B cell (primary cell): ENCODE measurements around the gene TEX54. TPM values are rescaled to one million over a fixed set of nuclear protein-coding genes. Genes with fewer than 3 reads are reported as not detected.

Experiments
- ATAC-seq: fragments of 200-7000 bp; cut with Tn5 transposase; one replicate; pipeline ENCODE4 v1.10.0; 2021; ENCODE audit warnings: low read depth, mild to moderate bottlenecking, moderate number of reproducible peaks, moderate library complexity
- CTCF ChIA-PET: fragments of 350-600 bp; sonication (Branson Sonifier 250); formaldehyde crosslinking; loops from one replicate; lab custom pipeline; 2021; ENCODE audit warnings: antibody characterized with exemption, inconsistent platforms; lab: Charles Lee
- POLR2A ChIA-PET: fragments of 350-600 bp; sonication (Branson Sonifier 250); formaldehyde crosslinking; loops from one replicate; lab custom pipeline; 2021; ENCODE audit warnings: antibody characterized with exemption; lab: Charles Lee
- DNase-seq: peaks from one replicate; pipeline ENCODE4 v3.0.0; 2013
- H2AFZ ChIP-seq: 2 replicates; pipeline ENCODE4 v1.6.1; 2012; ENCODE audit warnings: mild to moderate bottlenecking, low read depth, low read length; ENCODE audit not compliant: insufficient read depth, poor library complexity, severe bottlenecking
- H3K27ac ChIP-seq, 2 donors: 1 replicate in 1 of 2; 2 replicates in 1 of 2; pipeline ENCODE4 v1.5.1; 2012 to 2013; ENCODE audit warnings: low read length in 2 of 2, mild to moderate bottlenecking in 2 of 2, moderate library complexity in 1 of 2
- H3K27me3 ChIP-seq, 4 experiments: fragments of 200-600 bp in 1 of 4; sonication (generic) in 1 of 4; replicated peaks in 1 of 4; 1 replicate in 2 of 4; 2 replicates in 2 of 4; pipeline versions ENCODE4 v1.6.1 to v1.7.0; 2013 to 2016; ENCODE audit warnings: low read length in 3 of 4, mild to moderate bottlenecking in 2 of 4, mixed read lengths in 1 of 4, moderate library complexity in 1 of 4; ENCODE audit not compliant: insufficient read depth in 4 of 4, control insufficient read depth in 3 of 4; ENCODE audit errors: control extremely low read depth in 1 of 4
- H3K36me3 ChIP-seq, 2 experiments: replicated peaks in 1 of 2; 1 replicate in 1 of 2; 2 replicates in 1 of 2; pipeline versions ENCODE4 v1.6.1 to v1.7.1; 2013; ENCODE audit warnings: low read length in 1 of 2; ENCODE audit not compliant: insufficient read depth in 2 of 2, control insufficient read depth in 1 of 2; ENCODE audit errors: control extremely low read depth in 1 of 2, extremely low read depth in 1 of 2
- H3K4me1 ChIP-seq, 2 donors: fragments of 200-600 bp in 1 of 2; sonication (generic) in 1 of 2; 1 replicate in 1 of 2; 2 replicates in 1 of 2; pipeline versions ENCODE4 v1.5.1 to v1.6.1; 2013 to 2017; ENCODE audit warnings: low read length in 2 of 2; ENCODE audit not compliant: control insufficient read depth in 2 of 2, insufficient read depth in 2 of 2
- H3K4me2 ChIP-seq: replicated peaks from 2 replicates; pipeline ENCODE3; 2012; ENCODE audit warnings: mild to moderate bottlenecking, low read depth, low read length; ENCODE audit not compliant: poor library complexity, severe bottlenecking
- H3K4me3 ChIP-seq, 5 experiments: fragments of 200-600 bp in 1 of 5; sonication (generic) in 1 of 5; 1 replicate in 3 of 5; 2 replicates in 2 of 5; pipeline versions ENCODE4 v1.5.1 to v1.7.0; 2011 to 2016; ENCODE audit warnings: low read length in 4 of 5, mild to moderate bottlenecking in 4 of 5, low read depth in 2 of 5, control low read depth in 1 of 5, moderate library complexity in 1 of 5; ENCODE audit not compliant: insufficient read depth in 1 of 5; ENCODE audit errors: control extremely low read depth in 1 of 5, extremely low read depth in 1 of 5
- H3K79me2 ChIP-seq: fragments of 200-600 bp; sonication (generic); one replicate; pipeline ENCODE4 v1.6.0; 2016; ENCODE audit warnings: low read length; ENCODE audit not compliant: control insufficient read depth, insufficient read depth
- H3K9ac ChIP-seq: fragments of 200-600 bp; sonication (generic); 2 replicates; pipeline ENCODE4 v1.6.1; 2017; ENCODE audit warnings: mild to moderate bottlenecking, low read length, moderate library complexity
- H3K9me3 ChIP-seq, 3 donors: one replicate each; pipeline versions ENCODE4 v1.6.1 to v1.7.1; 2013; ENCODE audit warnings: low read length in 2 of 3; ENCODE audit not compliant: control insufficient read depth in 2 of 3, insufficient read depth in 1 of 3; ENCODE audit errors: control extremely low read depth in 1 of 3
- H4K20me1 ChIP-seq: 2 replicates; pipeline ENCODE4 v1.6.0; 2012; ENCODE audit warnings: mild to moderate bottlenecking, low read length; ENCODE audit not compliant: insufficient read depth, control insufficient read depth, poor library complexity, severe bottlenecking
- H3K27ac Mint-ChIP-seq: one replicate; pipeline ENCODE4 v1.8.0; 2021; ENCODE audit warnings: mixed read lengths
- H3K27me3 Mint-ChIP-seq: one replicate; pipeline ENCODE4 v1.8.0; 2021; ENCODE audit warnings: mixed read lengths
- H3K4me1 Mint-ChIP-seq: one replicate; pipeline ENCODE4 v1.8.0; 2021; ENCODE audit warnings: mixed read lengths
- H3K4me3 Mint-ChIP-seq: one replicate; pipeline ENCODE4 v1.8.0; 2021; ENCODE audit warnings: mixed read lengths
- H3K9me3 Mint-ChIP-seq: one replicate; pipeline ENCODE4 v1.8.0; 2022; ENCODE audit warnings: mixed read lengths; ENCODE audit not compliant: insufficient read depth
- EZH2 ChIP-seq: IDR thresholded peaks from 2 replicates; pipeline ENCODE4 v1.6.1; 2012; ENCODE audit warnings: borderline replicate concordance, low read depth, mild to moderate bottlenecking, moderate library complexity, low read length; ENCODE audit not compliant: insufficient read depth, poor library complexity, severe bottlenecking
- whole genome bisulfite sequencing: methylation state at CpG from one replicate; pipeline ENCODE4 v1.1.5; 2013; ENCODE audit warnings: missing lambda C conversion rate; ENCODE audit not compliant: insufficient coverage; 5-methylcytosine and 5-hydroxymethylcytosine counted together
- intact Hi-C: fragments of 100-400 bp; cut with micrococcal nuclease; formaldehyde crosslinking; loops from one replicate; pipeline ENCODE4 v1.10.0; 2022
- polyA plus RNA-seq: library from polyadenylated mRNA; depleted of rRNA; stranded (reverse); fragments of >200 nt; gene quantifications from 2 replicates; pipeline ENCODE4 v1.2.3, GENCODE V29; 2012
- total RNA-seq, 2 donors: library from RNA; stranded (reverse); fragments of 120-200 nt in 1 of 2; gene quantifications; 1 replicate in 1 of 2; 2 replicates in 1 of 2; pipeline versions ENCODE4 v1.2.3 to v1.2.4, GENCODE V29; 2013 to 2022
- TF ChIP-seq, protein P1 (sequence below): fragments of 200-600 bp; IDR thresholded peaks from one replicate; pipeline ENCODE4 v1.8.0; 2022; ENCODE audit warnings: antibody characterized with exemption, mild to moderate bottlenecking

TEX54 gene
- total and polyA plus RNA-seq, 2 donors (not counting 1 experiment from before 2014, with no cell fraction given) = 1.1 TPM; not detected in 1

DNA sequence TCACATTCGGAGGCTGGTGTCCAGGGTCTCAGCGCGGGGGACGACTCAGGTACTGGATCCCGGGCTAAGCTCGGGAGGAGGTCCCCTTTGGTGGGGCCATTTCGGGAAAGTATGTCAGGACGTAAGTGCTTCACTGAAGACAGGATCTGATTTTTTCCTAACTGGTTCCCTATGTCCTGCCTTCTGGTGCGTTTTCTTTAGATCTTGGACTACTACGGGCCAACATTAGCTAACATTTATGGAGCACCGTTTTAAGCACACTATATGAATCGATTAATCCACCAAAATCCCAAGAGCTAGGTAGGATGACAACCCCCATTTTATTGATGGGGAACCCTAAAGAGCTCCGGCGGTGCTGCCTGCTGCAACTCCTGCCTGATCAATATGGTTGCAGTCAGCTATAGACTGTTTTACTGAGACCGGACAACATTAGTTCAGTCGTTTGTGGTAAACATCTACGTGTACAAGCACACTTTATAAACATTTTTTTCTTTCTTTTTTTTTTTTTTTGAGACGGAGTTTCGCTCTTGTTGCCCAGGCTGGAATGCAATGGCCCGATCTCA is 23.8 kb upstream of the TEX54 start:
- no peak for ATAC-seq

DNA sequence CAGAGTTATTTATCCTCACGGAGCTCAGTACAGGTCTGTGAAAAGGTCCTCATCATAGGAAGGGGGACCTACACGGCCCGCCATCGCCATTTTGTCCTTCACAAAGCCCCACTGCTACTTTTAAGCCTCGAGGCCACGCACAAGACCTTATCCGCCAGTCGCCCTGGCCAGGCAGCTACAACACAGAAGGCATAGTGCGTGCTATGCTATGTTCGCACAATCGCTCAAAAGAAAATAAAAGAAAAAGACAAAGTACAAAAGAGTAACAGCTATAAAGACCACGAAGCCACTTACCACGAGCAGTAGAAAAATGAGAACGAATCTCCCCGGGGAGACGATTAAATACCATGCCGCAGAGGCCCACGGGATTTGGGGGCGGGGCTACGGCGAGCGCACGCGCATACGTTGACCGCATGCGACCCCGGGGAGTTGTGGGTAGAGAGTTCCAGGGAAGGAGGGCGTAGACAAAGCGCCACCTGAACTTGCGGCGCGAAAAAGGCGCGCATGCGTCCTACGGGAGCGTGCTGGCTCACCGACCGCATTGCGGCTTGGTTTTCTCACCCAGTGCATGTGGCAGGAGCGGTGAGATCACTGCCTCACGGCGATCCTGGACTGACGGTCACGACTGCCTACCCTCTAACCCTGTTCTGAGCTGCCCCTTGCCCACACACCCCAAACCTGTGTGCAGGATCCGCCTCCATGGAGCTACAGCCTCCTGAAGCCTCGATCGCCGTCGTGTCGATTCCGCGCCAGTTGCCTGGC is 23.1 kb upstream of the TEX54 start:
- Histone ChIP-seq H3K9me3 (no peaks in the 10 kb centered on the region), H3K27ac (peak overlapping the region; percentile 65 to 84), H3K4me3 (peak overlapping the region; percentile 68 to 100 (median 99)), H3K4me2 (peak overlapping the region; percentile 95), H3K9ac (peak overlapping the region; percentile 97), H3K4me1 (peaks cover 39 to 58% of the 10 kb centered on the region in 2 donors), H3K27me3 (no peaks in the 10 kb centered on the region), H3K36me3 (peaks cover 17 to 39% of the 10 kb centered on the region in 2 experiments), H2AFZ (peak overlapping the region; percentile 95), H3K79me2 (peaks cover 50% of the 10 kb centered on the region), H4K20me1 (peaks cover 26% of the 10 kb centered on the region)
- no peaks in the 10 kb centered on the region for H3K9me3 Mint-ChIP-seq
- TF ChIP-seq, protein P1, sequence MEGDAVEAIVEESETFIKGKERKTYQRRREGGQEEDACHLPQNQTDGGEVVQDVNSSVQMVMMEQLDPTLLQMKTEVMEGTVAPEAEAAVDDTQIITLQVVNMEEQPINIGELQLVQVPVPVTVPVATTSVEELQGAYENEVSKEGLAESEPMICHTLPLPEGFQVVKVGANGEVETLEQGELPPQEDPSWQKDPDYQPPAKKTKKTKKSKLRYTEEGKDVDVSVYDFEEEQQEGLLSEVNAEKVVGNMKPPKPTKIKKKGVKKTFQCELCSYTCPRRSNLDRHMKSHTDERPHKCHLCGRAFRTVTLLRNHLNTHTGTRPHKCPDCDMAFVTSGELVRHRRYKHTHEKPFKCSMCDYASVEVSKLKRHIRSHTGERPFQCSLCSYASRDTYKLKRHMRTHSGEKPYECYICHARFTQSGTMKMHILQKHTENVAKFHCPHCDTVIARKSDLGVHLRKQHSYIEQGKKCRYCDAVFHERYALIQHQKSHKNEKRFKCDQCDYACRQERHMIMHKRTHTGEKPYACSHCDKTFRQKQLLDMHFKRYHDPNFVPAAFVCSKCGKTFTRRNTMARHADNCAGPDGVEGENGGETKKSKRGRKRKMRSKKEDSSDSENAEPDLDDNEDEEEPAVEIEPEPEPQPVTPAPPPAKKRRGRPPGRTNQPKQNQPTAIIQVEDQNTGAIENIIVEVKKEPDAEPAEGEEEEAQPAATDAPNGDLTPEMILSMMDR = no peak
- no peak for TF ChIP-seq EZH2
- peak overlapping the region; percentile 99 for H3K4me3 Mint-ChIP-seq
- peak overlapping the region; percentile 98 for H3K27ac Mint-ChIP-seq
- intact Hi-C loops = loop anchor here (1.0 to 5.0 kb wide), 7 partner anchors 13 to 148 kb away; partner anchors contain the start of genes BSCL2, GNG3, HNRNPUL2 and NXF1
- H3K27me3 Mint-ChIP-seq = no peaks in the 10 kb centered on the region
- peaks cover 60% of the 10 kb centered on the region for H3K4me1 Mint-ChIP-seq
- WGBS = under 1% methylated on average over 54 of the region's 54 CpGs
- POLR2A ChIA-PET = interaction anchor here (0.5 to 5.2 kb wide), 18 partner anchors 15 to 265 kb away, joined by 3 to 159 read pairs (median 8); partner anchors contain the start of genes HNRNPUL2, LBHD1, SLC3A2 and STX5
- DNase-seq = peak; percentile 99
- CTCF ChIA-PET = interaction anchor here (0.6 to 3.6 kb wide), 19 partner anchors 8 to 461 kb away, joined by 3 to 36 read pairs (median 5); partner anchors contain the start of genes HNRNPUL2, SLC3A2, STX5 and TEX54
- ATAC-seq = peak; percentile 92

More for the DNA sequence above, 23.8 kb upstream of the TEX54 start:
- POLR2A ChIA-PET = interaction anchor here (0.5 to 5.2 kb wide), 18 partner anchors 15 to 265 kb away, joined by 3 to 159 read pairs (median 8); partner anchors contain the start of genes HNRNPUL2, LBHD1, SLC3A2 and STX5
- no peak for DNase-seq
- H3K4me1 ChIP-seq = peaks cover 38 to 53% of the 10 kb centered on the region in 2 donors
- H3K79me2 ChIP-seq = peaks cover 50% of the 10 kb centered on the region
- 9% methylated on average over 16 of the region's 20 CpGs for WGBS
- peak overlapping the region; percentile 65 to 79 for H3K27ac ChIP-seq
- Mint-ChIP-seq H3K27ac (peak overlapping the region; percentile 98), H3K4me3 (peak overlapping the region; percentile 99), H3K4me1 (peaks cover 57% of the 10 kb centered on the region), H3K9me3 (no peaks in the 10 kb centered on the region), H3K27me3 (no peaks in the 10 kb centered on the region)
- H4K20me1 ChIP-seq = peaks cover 26% of the 10 kb centered on the region
- H2AFZ ChIP-seq = peak overlapping the region; percentile 95
- CTCF ChIA-PET = interaction anchor here (0.6 to 3.6 kb wide), 16 partner anchors 11 to 461 kb away, joined by 3 to 36 read pairs (median 4); partner anchors contain the start of genes HNRNPUL2, SLC3A2, STX5 and TEX54
- peak overlapping the region; percentile 68 to 100 (median 96) for H3K4me3 ChIP-seq
- peaks cover 17 to 36% of the 10 kb centered on the region in 2 experiments for H3K36me3 ChIP-seq
- peak overlapping the region; percentile 95 for H3K4me2 ChIP-seq
- peak overlapping the region; percentile 97 for H3K9ac ChIP-seq
- intact Hi-C loops = loop anchor here (1.0 to 5.0 kb wide), 6 partner anchors 24 to 149 kb away; partner anchors contain the start of genes BSCL2, GNG3, HNRNPUL2 and NXF1
- no peaks in the 10 kb centered on the region for H3K9me3 ChIP-seq
- H3K27me3 ChIP-seq = no peaks in the 10 kb centered on the region
- no peak for TF ChIP-seq EZH2
